H9 (cell line): ENCODE results near the gene DDX27. TPM values are rescaled to one million over a fixed set of nuclear protein-coding genes. Genes with fewer than 3 reads are reported as not detected.

Experiments
- DNase-seq: peaks from one replicate; pipeline ENCODE4 v3.0.0-alpha.2; 2017
- H2AFZ ChIP-seq: one replicate; pipeline ENCODE4 v1.6.1; 2013; ENCODE audit warnings: mild to moderate bottlenecking, low read length, control low read depth, moderate library complexity
- H2AK5ac ChIP-seq: 2 replicates; pipeline ENCODE4 v1.6.1; 2013; ENCODE audit warnings: low read length, control low read depth, mixed read lengths; ENCODE audit not compliant: insufficient read length
- H2BK120ac ChIP-seq: one replicate; pipeline ENCODE4 v1.6.1; 2013; ENCODE audit warnings: low read depth, mild to moderate bottlenecking, low read length, control low read depth, inconsistent platforms; ENCODE audit not compliant: poor library complexity, severe bottlenecking
- H2BK12ac ChIP-seq: 2 replicates; pipeline ENCODE4 v1.6.1; 2013; ENCODE audit warnings: low read length, control low read depth, mixed read lengths, low read depth; ENCODE audit not compliant: insufficient read length
- H2BK15ac ChIP-seq: 2 replicates; pipeline ENCODE4 v1.6.1; 2013; ENCODE audit warnings: low read depth, low read length, control low read depth
- H2BK20ac ChIP-seq: one replicate; pipeline ENCODE4 v1.6.1; 2013; ENCODE audit warnings: low read depth, mild to moderate bottlenecking, low read length, control low read depth, inconsistent platforms; ENCODE audit not compliant: poor library complexity, severe bottlenecking
- H2BK5ac ChIP-seq: 2 replicates; pipeline ENCODE4 v1.6.1; 2013; ENCODE audit warnings: low read length, control low read depth, mixed read lengths; ENCODE audit not compliant: insufficient read length
- H3K14ac ChIP-seq: 2 replicates; pipeline ENCODE4 v1.6.1; 2013; ENCODE audit warnings: low read length, control low read depth; ENCODE audit not compliant: insufficient read depth
- H3K18ac ChIP-seq: 2 replicates; pipeline ENCODE4 v1.6.1; 2013; ENCODE audit warnings: low read depth, mild to moderate bottlenecking, mixed read lengths, low read length, control low read depth; ENCODE audit not compliant: insufficient read length
- H3K23ac ChIP-seq: 2 replicates; pipeline ENCODE4 v1.6.1; 2013; ENCODE audit warnings: low read length, control low read depth, mixed read lengths, low read depth; ENCODE audit not compliant: insufficient read length
- H3K23me2 ChIP-seq: 2 replicates; pipeline ENCODE4 v1.6.1; 2013; ENCODE audit warnings: low read depth, mild to moderate bottlenecking, mixed read lengths, low read length, control low read depth; ENCODE audit not compliant: insufficient read length, poor library complexity, severe bottlenecking
- H3K27ac ChIP-seq: 2 replicates; pipeline ENCODE4 v1.5.1; 2013; ENCODE audit warnings: low read length, control low read depth, mixed read lengths, low read depth; ENCODE audit not compliant: insufficient read length
- H3K27me3 ChIP-seq: 2 replicates; pipeline ENCODE4 v1.6.1; 2013; ENCODE audit warnings: low read length, control low read depth, inconsistent platforms; ENCODE audit not compliant: insufficient read depth
- H3K4ac ChIP-seq: 2 replicates; pipeline ENCODE4 v1.6.1; 2013; ENCODE audit warnings: low read depth, mild to moderate bottlenecking, control low read depth, inconsistent platforms, low read length, moderate library complexity
- H3K4me1 ChIP-seq: 2 replicates; pipeline ENCODE4 v1.6.1; 2013; ENCODE audit warnings: low read length, control low read depth, inconsistent platforms; ENCODE audit not compliant: insufficient read depth
- H3K4me2 ChIP-seq: 2 replicates; pipeline ENCODE4 v1.6.1; 2013; ENCODE audit warnings: low read length, control low read depth, mixed read lengths; ENCODE audit not compliant: insufficient read length, insufficient read depth
- H3K56ac ChIP-seq: 2 replicates; pipeline ENCODE4 v1.6.1; 2013; ENCODE audit warnings: low read depth, mild to moderate bottlenecking, mixed read lengths, low read length, control low read depth; ENCODE audit not compliant: insufficient read length
- H3K79me1 ChIP-seq: 2 replicates; pipeline ENCODE4 v1.6.1; 2013; ENCODE audit warnings: low read depth, mild to moderate bottlenecking, moderate library complexity, low read length, control low read depth, inconsistent platforms; ENCODE audit not compliant: insufficient read depth, poor library complexity, severe bottlenecking
- H3K79me2 ChIP-seq: 2 replicates; pipeline ENCODE4 v1.6.1; 2013; ENCODE audit warnings: low read length, control low read depth, inconsistent platforms; ENCODE audit not compliant: insufficient read depth
- H3K9ac ChIP-seq: 2 replicates; pipeline ENCODE4 v1.6.1; 2013; ENCODE audit warnings: low read length, control low read depth, mixed read lengths; ENCODE audit not compliant: insufficient read length; ENCODE audit errors: extremely low read depth
- H3K9me3 ChIP-seq: one replicate; pipeline ENCODE4 v1.6.1; 2013; ENCODE audit warnings: low read depth, low read length, inconsistent platforms; ENCODE audit not compliant: control insufficient read depth
- H3T11ph ChIP-seq: one replicate; pipeline ENCODE4 v1.6.1; 2013; ENCODE audit warnings: mild to moderate bottlenecking, low read length, control low read depth, inconsistent platforms
- H4K20me1 ChIP-seq: one replicate; pipeline ENCODE4 v1.6.1; 2013; ENCODE audit not compliant: control insufficient read depth, insufficient read length, insufficient read depth
- H4K5ac ChIP-seq: 2 replicates; pipeline ENCODE4 v1.6.1; 2013; ENCODE audit warnings: low read depth, mild to moderate bottlenecking, mixed read lengths, low read length, control low read depth; ENCODE audit not compliant: insufficient read length
- H4K8ac ChIP-seq: replicated peaks from 2 replicates; pipeline ENCODE4 v1.6.1; 2013; ENCODE audit warnings: low read length, control low read depth, mixed read lengths, low read depth; ENCODE audit not compliant: insufficient read length
- H4K91ac ChIP-seq: 2 replicates; pipeline ENCODE4 v1.6.1; 2013; ENCODE audit warnings: low read depth, mild to moderate bottlenecking, moderate library complexity, mixed read lengths, low read length, control low read depth; ENCODE audit not compliant: insufficient read length
- H3K27ac Mint-ChIP-seq, 3 experiments: 2 replicates in 2 of 3; 3 replicates in 1 of 3; pipeline ENCODE4 v1.8.0; 2020 to 2021; ENCODE audit warnings: mixed read lengths in 3 of 3, mild to moderate bottlenecking in 1 of 3, moderate library complexity in 1 of 3
- H3K27me3 Mint-ChIP-seq: 2 replicates; pipeline ENCODE4 v1.8.0; 2021; ENCODE audit warnings: low read depth, mild to moderate bottlenecking, moderate library complexity, mixed read lengths
- H3K36me3 Mint-ChIP-seq, 3 experiments: 2 replicates in 2 of 3; 3 replicates in 1 of 3; pipeline ENCODE4 v1.8.0; 2020 to 2021; ENCODE audit warnings: low read depth in 3 of 3, mixed read lengths in 3 of 3; ENCODE audit not compliant: insufficient read depth in 1 of 3
- H3K4me1 Mint-ChIP-seq, 2 experiments: 2 replicates each; pipeline ENCODE4 v1.8.0; 2020; ENCODE audit warnings: mixed read lengths in 2 of 2
- H3K4me3 Mint-ChIP-seq, 2 experiments: 2 replicates in 1 of 2; 3 replicates in 1 of 2; pipeline ENCODE4 v1.8.0; 2020 to 2021; ENCODE audit warnings: mild to moderate bottlenecking in 2 of 2, mixed read lengths in 2 of 2, moderate library complexity in 1 of 2
- H3K9me3 Mint-ChIP-seq, 2 experiments: 2 replicates in 1 of 2; 3 replicates in 1 of 2; pipeline ENCODE4 v1.8.0; 2020; ENCODE audit warnings: mild to moderate bottlenecking in 2 of 2, mixed read lengths in 2 of 2, moderate library complexity in 1 of 2
- WGBS: extraction: QIAGEN DNeasy Blood & Tissue Kit; methylation state at CpG from one replicate; pipeline ENCODE4 v1.1.7; 2013; ENCODE audit warnings: missing lambda C conversion rate, low lambda C conversion rate, mixed read lengths; ENCODE audit not compliant: insufficient read length; ENCODE audit errors: extremely low coverage; 5-methylcytosine and 5-hydroxymethylcytosine counted together
- total RNA-seq: library from RNA; stranded (reverse); gene quantifications from 2 replicates; pipeline ENCODE4 v1.2.1, GENCODE V29; 2021
- TF ChIP-seq, protein P1 (sequence below): fragments of 200-600 bp; sonication (generic); conservative IDR thresholded peaks from 3 replicates; pipeline ENCODE4 v1.8.0; 2021; ENCODE audit warnings: antibody characterized with exemption, mild to moderate bottlenecking

Gene DDX27
- total RNA-seq, 1 experiment from 2014 or later = 46.9 TPM

GRCh38 chr20:49256261-49256660, 37.0 kb downstream of the DDX27 start:
- Mint-ChIP-seq H3K27ac (no peak overlapping the region), H3K36me3 (peaks cover 38 to 88% (median 75%) of the 10 kb centered on the region in 3 experiments)
- TF ChIP-seq, protein P1, sequence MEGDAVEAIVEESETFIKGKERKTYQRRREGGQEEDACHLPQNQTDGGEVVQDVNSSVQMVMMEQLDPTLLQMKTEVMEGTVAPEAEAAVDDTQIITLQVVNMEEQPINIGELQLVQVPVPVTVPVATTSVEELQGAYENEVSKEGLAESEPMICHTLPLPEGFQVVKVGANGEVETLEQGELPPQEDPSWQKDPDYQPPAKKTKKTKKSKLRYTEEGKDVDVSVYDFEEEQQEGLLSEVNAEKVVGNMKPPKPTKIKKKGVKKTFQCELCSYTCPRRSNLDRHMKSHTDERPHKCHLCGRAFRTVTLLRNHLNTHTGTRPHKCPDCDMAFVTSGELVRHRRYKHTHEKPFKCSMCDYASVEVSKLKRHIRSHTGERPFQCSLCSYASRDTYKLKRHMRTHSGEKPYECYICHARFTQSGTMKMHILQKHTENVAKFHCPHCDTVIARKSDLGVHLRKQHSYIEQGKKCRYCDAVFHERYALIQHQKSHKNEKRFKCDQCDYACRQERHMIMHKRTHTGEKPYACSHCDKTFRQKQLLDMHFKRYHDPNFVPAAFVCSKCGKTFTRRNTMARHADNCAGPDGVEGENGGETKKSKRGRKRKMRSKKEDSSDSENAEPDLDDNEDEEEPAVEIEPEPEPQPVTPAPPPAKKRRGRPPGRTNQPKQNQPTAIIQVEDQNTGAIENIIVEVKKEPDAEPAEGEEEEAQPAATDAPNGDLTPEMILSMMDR = no peak

More at GRCh38 chr20:49256261-49256660, 37.0 kb downstream of the DDX27 start:
- no peak overlapping the region for H2BK120ac ChIP-seq
- H3K4me1 ChIP-seq = no peaks in the 10 kb centered on the region
- H2AK5ac ChIP-seq = no peak overlapping the region
- H3K56ac ChIP-seq = no peak overlapping the region
- no peak overlapping the region for H2BK12ac ChIP-seq
- no peak overlapping the region for H3K27ac ChIP-seq
- no peak overlapping the region for H3K14ac ChIP-seq
- no peak overlapping the region for H4K91ac ChIP-seq
- H4K20me1 ChIP-seq = no peaks in the 10 kb centered on the region
- H3K79me1 ChIP-seq = no peaks in the 10 kb centered on the region
- no peak overlapping the region for H3K4ac ChIP-seq
- Mint-ChIP-seq H3K4me1 (no peaks in the 10 kb centered on the region), H3K27me3 (no peaks in the 10 kb centered on the region), H3K4me3 (no peak overlapping the region), H3K9me3 (no peaks in the 10 kb centered on the region)
- H2BK15ac ChIP-seq = no peak overlapping the region
- no peaks in the 10 kb centered on the region for H3K27me3 ChIP-seq
- DNase-seq = no peak
- H3K79me2 ChIP-seq = no peaks in the 10 kb centered on the region
- no peak overlapping the region for H4K8ac ChIP-seq
- H3K18ac ChIP-seq = no peak overlapping the region
- no peaks in the 10 kb centered on the region for H3K23me2 ChIP-seq
- H3K4me2 ChIP-seq = no peak overlapping the region
- no peak overlapping the region for H2BK5ac ChIP-seq
- H3K9ac ChIP-seq = no peak overlapping the region
- no CpG with 5 or more reads among the region's 6 CpGs for WGBS
- H3K9me3 ChIP-seq = no peaks in the 10 kb centered on the region
- H3T11ph ChIP-seq = no peak overlapping the region
- H2AFZ ChIP-seq = no peak overlapping the region
- no peak overlapping the region for H3K23ac ChIP-seq
- no peak overlapping the region for H4K5ac ChIP-seq
- H2BK20ac ChIP-seq = no peak overlapping the region
